DOHH2 (cell line): ENCODE measurements around the gene ADARB1.

Experiments
- H3F3A ChIP-seq: fragments of 200-600 bp; sonication (generic), shearing (Covaris generic); 2 replicates; pipeline ENCODE4 v1.6.0; 2016; ENCODE audit warnings: antibody characterized with exemption, mild to moderate bottlenecking; ENCODE audit not compliant: control insufficient read depth, insufficient read depth
- H3K27ac ChIP-seq: fragments of 200-600 bp; sonication (generic); 2 replicates; pipeline ENCODE4 v1.5.1; 2014; ENCODE audit warnings: low read depth, mild to moderate bottlenecking, low read length, moderate library complexity
- H3K27me3 ChIP-seq: fragments of 200-600 bp; sonication (generic); 2 replicates; pipeline ENCODE4 v1.6.1; 2014; ENCODE audit warnings: mild to moderate bottlenecking, low read length, mixed read lengths; ENCODE audit not compliant: control insufficient read depth
- H3K36me3 ChIP-seq: fragments of 200-600 bp; sonication (generic); 2 replicates; pipeline ENCODE4 v1.6.1; 2014; ENCODE audit warnings: mild to moderate bottlenecking, low read length, moderate library complexity, mixed read lengths; ENCODE audit not compliant: control insufficient read depth
- H3K4me1 ChIP-seq: fragments of 200-600 bp; sonication (generic); 2 replicates; pipeline ENCODE4 v1.6.1; 2014; ENCODE audit warnings: mild to moderate bottlenecking, low read length, mixed read lengths; ENCODE audit not compliant: control insufficient read depth
- H3K4me2 ChIP-seq: fragments of 200-600 bp; sonication (generic); 2 replicates; pipeline ENCODE4 v1.6.0; 2014; ENCODE audit warnings: mild to moderate bottlenecking, low read length, moderate library complexity
- H3K4me3 ChIP-seq: fragments of 200-600 bp; sonication (generic); 2 replicates; pipeline ENCODE4 v1.5.1; 2014; ENCODE audit warnings: mild to moderate bottlenecking, low read length, mixed read lengths
- H3K79me2 ChIP-seq: fragments of 200-600 bp; sonication (generic); 2 replicates; pipeline ENCODE4 v1.6.1; 2014; ENCODE audit warnings: mild to moderate bottlenecking, low read length, mixed read lengths; ENCODE audit not compliant: control insufficient read depth
- H3K9me2 ChIP-seq: fragments of 200-600 bp; sonication (generic); replicated peaks from 2 replicates; pipeline ENCODE4 v1.6.1; 2014; ENCODE audit warnings: mild to moderate bottlenecking, low read length, mixed read lengths; ENCODE audit not compliant: control insufficient read depth
- H3K9me3 ChIP-seq: fragments of 200-600 bp; sonication (generic); 2 replicates; pipeline ENCODE4 v1.6.1; 2014; ENCODE audit warnings: antibody characterized with exemption, low read length, mixed read lengths; ENCODE audit not compliant: control insufficient read depth, insufficient read depth
- H4K20me1 ChIP-seq: fragments of 200-600 bp; sonication (generic); 2 replicates; pipeline ENCODE4 v1.6.0; 2014; ENCODE audit warnings: low read depth, mild to moderate bottlenecking, antibody characterized with exemption, low read length, moderate library complexity; ENCODE audit not compliant: control insufficient read depth, insufficient read depth
- CTCF ChIP-seq: fragments of 200-600 bp; sonication (generic); IDR thresholded peaks from one replicate; pipeline ENCODE4 v1.5.1; 2014; ENCODE audit warnings: antibody characterized with exemption, mild to moderate bottlenecking, low read depth, low read length; ENCODE audit not compliant: poor library complexity, severe bottlenecking
- EZH2phosphoT487 ChIP-seq: fragments of 200-600 bp; sonication (generic); IDR thresholded peaks from 2 replicates; pipeline ENCODE4 v1.6.1; 2017; ENCODE audit warnings: borderline replicate concordance, mild to moderate bottlenecking, antibody characterized with exemption, low read length, moderate library complexity, mixed read lengths

Gene ADARB1

GRCh38 chr21:45043541-45044020 is 30.8 kb upstream of the ADARB1 start:
- H3K79me2 ChIP-seq: no peaks in the 10 kb centered on the region

GRCh38 chr21:45045481-45045880 is 28.9 kb upstream of the ADARB1 start:
- Histone ChIP-seq H3K27ac (no peak overlapping the region), H4K20me1 (no peaks in the 10 kb centered on the region), H3K4me3 (no peak overlapping the region), H3K27me3 (peaks cover 9% of the 10 kb centered on the region), H3K9me3 (peaks cover 7% of the 10 kb centered on the region; the same call in 1 of the 2 replicates), H3K9me2 (no peaks in the 10 kb centered on the region), H3K4me2 (no peak overlapping the region), H3K79me2 (no peaks in the 10 kb centered on the region), H3K36me3 (no peaks in the 10 kb centered on the region), H3K4me1 (no peaks in the 10 kb centered on the region), H3F3A (no peaks in the 10 kb centered on the region)
- TF ChIP-seq CTCF: no peak
- no peak for TF ChIP-seq EZH2phosphoT487

More at GRCh38 chr21:45043541-45044020, 30.8 kb upstream of the ADARB1 start:
- Histone ChIP-seq H3K9me2 (no peaks in the 10 kb centered on the region), H3F3A (no peaks in the 10 kb centered on the region), H3K36me3 (no peaks in the 10 kb centered on the region), H3K4me1 (no peaks in the 10 kb centered on the region), H3K4me3 (no peak overlapping the region), H3K27ac (no peak overlapping the region), H3K4me2 (no peak overlapping the region), H3K9me3 (peaks cover 7% of the 10 kb centered on the region; the same call in 1 of the 2 replicates), H4K20me1 (no peaks in the 10 kb centered on the region), H3K27me3 (peaks cover 5% of the 10 kb centered on the region)
- TF ChIP-seq EZH2phosphoT487: no peak
- no peak for TF ChIP-seq CTCF

- no peaks in the 10 kb centered on the region for H3F3A ChIP-seq
- H3K4me1 ChIP-seq: no peaks in the 10 kb centered on the region
- no peak overlapping the region for H3K4me2 ChIP-seq
- H3K27ac ChIP-seq: no peak overlapping the region
- peaks cover 7% of the 10 kb centered on the region; the same call in 1 of the 2 replicates for H3K9me3 ChIP-seq
- no peaks in the 10 kb centered on the region for H4K20me1 ChIP-seq
- no peaks in the 10 kb centered on the region for H3K36me3 ChIP-seq
- peaks cover 9% of the 10 kb centered on the region for H3K27me3 ChIP-seq
- TF ChIP-seq EZH2phosphoT487 (no peak), CTCF (no peak)
- no peak overlapping the region for H3K4me3 ChIP-seq
- H3K9me2 ChIP-seq: no peaks in the 10 kb centered on the region
- no peaks in the 10 kb centered on the region for H3K79me2 ChIP-seq
Observed at GRCh38 chr21:45047257-45047656, 27.1 kb upstream of the ADARB1 start.
